B cell (primary cell): ENCODE measurements around the gene TBC1D22B. TPM values are rescaled to one million over a fixed set of nuclear protein-coding genes. Genes with fewer than 3 reads are reported as not detected.

Experiments used
- ATAC-seq: fragments of 200-7000 bp; cut with Tn5 transposase; one replicate; pipeline ENCODE4 v1.10.0; 2021; ENCODE audit warnings: low read depth, mild to moderate bottlenecking, moderate number of reproducible peaks, moderate library complexity
- CTCF ChIA-PET: fragments of 350-600 bp; sonication (Branson Sonifier 250); formaldehyde crosslinking; loops from one replicate; lab custom pipeline; 2021; ENCODE audit warnings: antibody characterized with exemption, inconsistent platforms; lab: Charles Lee
- POLR2A ChIA-PET: fragments of 350-600 bp; sonication (Branson Sonifier 250); formaldehyde crosslinking; loops from one replicate; lab custom pipeline; 2021; ENCODE audit warnings: antibody characterized with exemption; lab: Charles Lee
- DNase-seq: peaks from one replicate; pipeline ENCODE4 v3.0.0; 2013
- H2AFZ ChIP-seq: 2 replicates; pipeline ENCODE4 v1.6.1; 2012; ENCODE audit warnings: mild to moderate bottlenecking, low read depth, low read length; ENCODE audit not compliant: insufficient read depth, poor library complexity, severe bottlenecking
- H3K27ac ChIP-seq, 2 donors: 1 replicate in 1 of 2; 2 replicates in 1 of 2; pipeline ENCODE4 v1.5.1; 2012 to 2013; ENCODE audit warnings: low read length in 2 of 2, mild to moderate bottlenecking in 2 of 2, moderate library complexity in 1 of 2
- H3K27me3 ChIP-seq, 4 experiments: fragments of 200-600 bp in 1 of 4; sonication (generic) in 1 of 4; replicated peaks in 1 of 4; 1 replicate in 2 of 4; 2 replicates in 2 of 4; pipeline versions ENCODE4 v1.6.1 to v1.7.0; 2013 to 2016; ENCODE audit warnings: low read length in 3 of 4, mild to moderate bottlenecking in 2 of 4, mixed read lengths in 1 of 4, moderate library complexity in 1 of 4; ENCODE audit not compliant: insufficient read depth in 4 of 4, control insufficient read depth in 3 of 4; ENCODE audit errors: control extremely low read depth in 1 of 4
- H3K36me3 ChIP-seq, 2 experiments: replicated peaks in 1 of 2; 1 replicate in 1 of 2; 2 replicates in 1 of 2; pipeline versions ENCODE4 v1.6.1 to v1.7.1; 2013; ENCODE audit warnings: low read length in 1 of 2; ENCODE audit not compliant: insufficient read depth in 2 of 2, control insufficient read depth in 1 of 2; ENCODE audit errors: control extremely low read depth in 1 of 2, extremely low read depth in 1 of 2
- H3K4me1 ChIP-seq, 2 donors: fragments of 200-600 bp in 1 of 2; sonication (generic) in 1 of 2; 1 replicate in 1 of 2; 2 replicates in 1 of 2; pipeline versions ENCODE4 v1.5.1 to v1.6.1; 2013 to 2017; ENCODE audit warnings: low read length in 2 of 2; ENCODE audit not compliant: control insufficient read depth in 2 of 2, insufficient read depth in 2 of 2
- H3K4me2 ChIP-seq: replicated peaks from 2 replicates; pipeline ENCODE3; 2012; ENCODE audit warnings: mild to moderate bottlenecking, low read depth, low read length; ENCODE audit not compliant: poor library complexity, severe bottlenecking
- H3K4me3 ChIP-seq, 5 experiments: fragments of 200-600 bp in 1 of 5; sonication (generic) in 1 of 5; 1 replicate in 3 of 5; 2 replicates in 2 of 5; pipeline versions ENCODE4 v1.5.1 to v1.7.0; 2011 to 2016; ENCODE audit warnings: low read length in 4 of 5, mild to moderate bottlenecking in 4 of 5, low read depth in 2 of 5, control low read depth in 1 of 5, moderate library complexity in 1 of 5; ENCODE audit not compliant: insufficient read depth in 1 of 5; ENCODE audit errors: control extremely low read depth in 1 of 5, extremely low read depth in 1 of 5
- H3K79me2 ChIP-seq: fragments of 200-600 bp; sonication (generic); one replicate; pipeline ENCODE4 v1.6.0; 2016; ENCODE audit warnings: low read length; ENCODE audit not compliant: control insufficient read depth, insufficient read depth
- H3K9ac ChIP-seq: fragments of 200-600 bp; sonication (generic); 2 replicates; pipeline ENCODE4 v1.6.1; 2017; ENCODE audit warnings: mild to moderate bottlenecking, low read length, moderate library complexity
- H3K9me3 ChIP-seq, 3 donors: one replicate each; pipeline versions ENCODE4 v1.6.1 to v1.7.1; 2013; ENCODE audit warnings: low read length in 2 of 3; ENCODE audit not compliant: control insufficient read depth in 2 of 3, insufficient read depth in 1 of 3; ENCODE audit errors: control extremely low read depth in 1 of 3
- H4K20me1 ChIP-seq: 2 replicates; pipeline ENCODE4 v1.6.0; 2012; ENCODE audit warnings: mild to moderate bottlenecking, low read length; ENCODE audit not compliant: insufficient read depth, control insufficient read depth, poor library complexity, severe bottlenecking
- H3K27ac Mint-ChIP-seq: one replicate; pipeline ENCODE4 v1.8.0; 2021; ENCODE audit warnings: mixed read lengths
- H3K27me3 Mint-ChIP-seq: one replicate; pipeline ENCODE4 v1.8.0; 2021; ENCODE audit warnings: mixed read lengths
- H3K4me1 Mint-ChIP-seq: one replicate; pipeline ENCODE4 v1.8.0; 2021; ENCODE audit warnings: mixed read lengths
- H3K4me3 Mint-ChIP-seq: one replicate; pipeline ENCODE4 v1.8.0; 2021; ENCODE audit warnings: mixed read lengths
- H3K9me3 Mint-ChIP-seq: one replicate; pipeline ENCODE4 v1.8.0; 2022; ENCODE audit warnings: mixed read lengths; ENCODE audit not compliant: insufficient read depth
- EZH2 ChIP-seq: IDR thresholded peaks from 2 replicates; pipeline ENCODE4 v1.6.1; 2012; ENCODE audit warnings: borderline replicate concordance, low read depth, mild to moderate bottlenecking, moderate library complexity, low read length; ENCODE audit not compliant: insufficient read depth, poor library complexity, severe bottlenecking
- WGBS: methylation state at CpG from one replicate; pipeline ENCODE4 v1.1.5; 2013; ENCODE audit warnings: missing lambda C conversion rate; ENCODE audit not compliant: insufficient coverage; 5-methylcytosine and 5-hydroxymethylcytosine counted together
- intact Hi-C: fragments of 100-400 bp; cut with micrococcal nuclease; formaldehyde crosslinking; loops from one replicate; pipeline ENCODE4 v1.10.0; 2022
- polyA plus RNA-seq: library from polyadenylated mRNA; depleted of rRNA; stranded (reverse); fragments of >200 nt; gene quantifications from 2 replicates; pipeline ENCODE4 v1.2.3, GENCODE V29; 2012
- total RNA-seq, 2 donors: library from RNA; stranded (reverse); fragments of 120-200 nt in 1 of 2; gene quantifications; 1 replicate in 1 of 2; 2 replicates in 1 of 2; pipeline versions ENCODE4 v1.2.3 to v1.2.4, GENCODE V29; 2013 to 2022
- TF ChIP-seq, protein P1 (sequence below): fragments of 200-600 bp; IDR thresholded peaks from one replicate; pipeline ENCODE4 v1.8.0; 2022; ENCODE audit warnings: antibody characterized with exemption, mild to moderate bottlenecking

TBC1D22B gene
- total and polyA plus RNA-seq, 2 donors (not counting 1 experiment from before 2014, with no cell fraction given): 5.1 to 12.5 TPM

DNA sequence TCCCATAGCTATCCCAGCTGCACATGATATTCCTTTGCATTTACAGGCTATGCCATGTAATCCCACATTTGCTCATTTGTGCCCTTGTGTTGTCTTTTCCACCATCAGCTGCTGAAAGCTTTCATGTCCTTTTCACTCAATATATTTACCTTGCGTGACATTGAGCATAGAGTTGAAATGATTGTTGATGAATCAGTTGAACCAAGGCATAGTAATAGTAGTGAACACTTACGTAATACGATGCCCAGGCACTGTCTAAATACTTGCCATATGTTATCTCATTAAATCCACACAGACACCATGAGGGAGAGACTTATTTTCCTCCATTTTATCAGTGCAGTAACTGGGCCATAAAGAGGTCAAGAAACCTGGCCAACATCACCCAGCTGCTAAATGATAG lies 109.3 kb downstream of the TBC1D22B start:
- TF ChIP-seq, protein P1, sequence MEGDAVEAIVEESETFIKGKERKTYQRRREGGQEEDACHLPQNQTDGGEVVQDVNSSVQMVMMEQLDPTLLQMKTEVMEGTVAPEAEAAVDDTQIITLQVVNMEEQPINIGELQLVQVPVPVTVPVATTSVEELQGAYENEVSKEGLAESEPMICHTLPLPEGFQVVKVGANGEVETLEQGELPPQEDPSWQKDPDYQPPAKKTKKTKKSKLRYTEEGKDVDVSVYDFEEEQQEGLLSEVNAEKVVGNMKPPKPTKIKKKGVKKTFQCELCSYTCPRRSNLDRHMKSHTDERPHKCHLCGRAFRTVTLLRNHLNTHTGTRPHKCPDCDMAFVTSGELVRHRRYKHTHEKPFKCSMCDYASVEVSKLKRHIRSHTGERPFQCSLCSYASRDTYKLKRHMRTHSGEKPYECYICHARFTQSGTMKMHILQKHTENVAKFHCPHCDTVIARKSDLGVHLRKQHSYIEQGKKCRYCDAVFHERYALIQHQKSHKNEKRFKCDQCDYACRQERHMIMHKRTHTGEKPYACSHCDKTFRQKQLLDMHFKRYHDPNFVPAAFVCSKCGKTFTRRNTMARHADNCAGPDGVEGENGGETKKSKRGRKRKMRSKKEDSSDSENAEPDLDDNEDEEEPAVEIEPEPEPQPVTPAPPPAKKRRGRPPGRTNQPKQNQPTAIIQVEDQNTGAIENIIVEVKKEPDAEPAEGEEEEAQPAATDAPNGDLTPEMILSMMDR: no peak
- Histone ChIP-seq H3K4me1 (peaks cover 0 to 15% of the 10 kb centered on the region in 2 donors), H2AFZ (no peak overlapping the region), H3K4me3 (no peak overlapping the region), H3K27ac (no peak overlapping the region), H4K20me1 (no peaks in the 10 kb centered on the region), H3K36me3 (peaks cover 5 to 35% of the 10 kb centered on the region in 2 experiments), H3K79me2 (peaks cover 8% of the 10 kb centered on the region), H3K4me2 (no peak overlapping the region), H3K9me3 (no peaks in the 10 kb centered on the region), H3K27me3 (no peaks in the 10 kb centered on the region), H3K9ac (no peak overlapping the region)
- CTCF ChIA-PET: interaction anchor here (0.7 to 1.9 kb wide), 5 partner anchors 12 to 118 kb away, joined by 3 to 9 read pairs (median 4); no protein-coding TSS in a partner anchor
- Mint-ChIP-seq H3K27ac (no peak overlapping the region), H3K4me1 (peaks cover 14% of the 10 kb centered on the region), H3K4me3 (no peak overlapping the region), H3K9me3 (no peaks in the 10 kb centered on the region), H3K27me3 (no peaks in the 10 kb centered on the region)
- intact Hi-C loops: no loop called here
- ATAC-seq (no peak), DNase-seq (no peak)
- POLR2A ChIA-PET: no interaction called here
- WGBS: no CpG with 5 or more reads among the region's 3 CpGs

DNA sequence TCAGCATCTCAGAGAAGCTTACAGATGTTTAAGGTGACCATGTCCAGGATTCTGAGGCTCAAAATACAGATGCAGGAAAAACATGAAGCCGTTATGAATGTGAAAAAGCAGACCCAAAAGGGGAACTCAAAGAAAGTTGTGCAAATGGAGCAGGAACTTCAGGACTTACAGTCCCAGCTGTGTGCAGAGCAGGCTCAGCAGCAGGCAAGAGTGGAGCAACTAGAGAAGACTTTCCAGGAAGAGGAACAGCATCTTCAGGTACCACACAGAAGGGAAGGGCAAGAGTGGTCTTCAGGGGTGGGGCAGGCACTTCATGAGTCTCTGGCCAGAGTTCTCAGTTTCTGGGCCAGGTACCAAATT lies 111.4 kb downstream of the TBC1D22B start:
- Histone ChIP-seq H4K20me1 (no peaks in the 10 kb centered on the region), H3K9ac (no peak overlapping the region), H2AFZ (no peak overlapping the region), H3K4me2 (no peak overlapping the region), H3K36me3 (peaks cover 5 to 25% of the 10 kb centered on the region in 2 experiments), H3K79me2 (peaks cover 8% of the 10 kb centered on the region), H3K9me3 (no peaks in the 10 kb centered on the region), H3K4me1 (peaks cover 0 to 15% of the 10 kb centered on the region in 2 donors), H3K27me3 (no peaks in the 10 kb centered on the region), H3K27ac (no peak overlapping the region), H3K4me3 (no peak overlapping the region)
- ChIA-PET POLR2A (no interaction called here), CTCF (interaction anchor here (0.5 to 6.1 kb wide), 2 partner anchors 13 to 284 kb away, joined by 3 to 21 read pairs; no protein-coding TSS in a partner anchor)
- WGBS: 64% methylated on average over 1 of the region's 1 CpG
- Mint-ChIP-seq H3K27me3 (no peaks in the 10 kb centered on the region), H3K4me3 (no peak overlapping the region), H3K27ac (no peak overlapping the region), H3K4me1 (peaks cover 14% of the 10 kb centered on the region), H3K9me3 (no peaks in the 10 kb centered on the region)
- ATAC-seq (no peak), DNase-seq (no peak)
- no peak for TF ChIP-seq EZH2
- TF ChIP-seq, protein P1: no peak
- intact Hi-C loops: no loop called here
